Thymus (tissue), 11 donors: ENCODE results near the gene NEURL4. TPM values are rescaled to one million over a fixed set of nuclear protein-coding genes. Genes with fewer than 3 reads are reported as not detected.
"Not testable (repeated sequence)": the region's sequence is repeated elsewhere in the genome, so short reads cannot be mapped to it uniquely, and the experiment has no call there.

ENCODE experiments used
- DNase-seq, 9 donors: peaks; one replicate each; pipeline ENCODE4 v3.0.0-alpha.2; 2013; ENCODE audit warnings: low spot score in 9 of 9, low read depth in 6 of 9, missing footprints in 1 of 9
- H3K27ac ChIP-seq, 2 donors: one replicate each; pipeline ENCODE4 v1.5.1; 2013; ENCODE audit warnings: control low read depth in 1 of 2, low read depth in 1 of 2, low read length in 1 of 2, mild to moderate bottlenecking in 1 of 2, moderate library complexity in 1 of 2
- H3K27me3 ChIP-seq, 2 donors: one replicate each; pipeline ENCODE4 v1.5.1; 2013; ENCODE audit warnings: low read length in 1 of 2; ENCODE audit not compliant: control insufficient read depth in 2 of 2, insufficient read depth in 1 of 2
- H3K36me3 ChIP-seq, 2 donors: one replicate each; pipeline ENCODE4 v1.5.1; 2013; ENCODE audit warnings: low read length in 1 of 2, mild to moderate bottlenecking in 1 of 2, moderate library complexity in 1 of 2; ENCODE audit not compliant: control insufficient read depth in 2 of 2, insufficient read depth in 2 of 2
- H3K4me1 ChIP-seq, 2 donors: one replicate each; pipeline ENCODE4 v1.5.1; 2013; ENCODE audit warnings: low read length in 2 of 2; ENCODE audit not compliant: control insufficient read depth in 2 of 2, insufficient read depth in 2 of 2
- H3K4me3 ChIP-seq, 2 donors: one replicate each; pipeline ENCODE4 v1.5.1; 2013; ENCODE audit warnings: low read length in 2 of 2, control low read depth in 1 of 2, mild to moderate bottlenecking in 1 of 2
- H3K9me3 ChIP-seq, 2 donors: one replicate each; pipeline ENCODE4 v1.5.1; 2013; ENCODE audit warnings: low read length in 1 of 2, mild to moderate bottlenecking in 1 of 2; ENCODE audit not compliant: control insufficient read depth in 2 of 2, insufficient read depth in 1 of 2
- WGBS: extraction: QIAGEN DNeasy Blood & Tissue Kit; methylation state at CpG from one replicate; pipeline ENCODE4 v1.1.7; 2013; 5-methylcytosine and 5-hydroxymethylcytosine counted together
- polyA plus RNA-seq: library from polyadenylated mRNA; stranded (reverse); fragments of 200-250 nt; gene quantifications from one replicate; pipeline ENCODE4 v1.2.3, GENCODE V29; 2013
- total RNA-seq: library from RNA; stranded (reverse); fragments of 120-200 nt; gene quantifications from one replicate; pipeline ENCODE4 v1.2.4, GENCODE V29; 2013
- donor health status: healthy.

Gene NEURL4
- total and polyA plus RNA-seq, 2 donors: 12.3 to 39.6 TPM

DNA sequence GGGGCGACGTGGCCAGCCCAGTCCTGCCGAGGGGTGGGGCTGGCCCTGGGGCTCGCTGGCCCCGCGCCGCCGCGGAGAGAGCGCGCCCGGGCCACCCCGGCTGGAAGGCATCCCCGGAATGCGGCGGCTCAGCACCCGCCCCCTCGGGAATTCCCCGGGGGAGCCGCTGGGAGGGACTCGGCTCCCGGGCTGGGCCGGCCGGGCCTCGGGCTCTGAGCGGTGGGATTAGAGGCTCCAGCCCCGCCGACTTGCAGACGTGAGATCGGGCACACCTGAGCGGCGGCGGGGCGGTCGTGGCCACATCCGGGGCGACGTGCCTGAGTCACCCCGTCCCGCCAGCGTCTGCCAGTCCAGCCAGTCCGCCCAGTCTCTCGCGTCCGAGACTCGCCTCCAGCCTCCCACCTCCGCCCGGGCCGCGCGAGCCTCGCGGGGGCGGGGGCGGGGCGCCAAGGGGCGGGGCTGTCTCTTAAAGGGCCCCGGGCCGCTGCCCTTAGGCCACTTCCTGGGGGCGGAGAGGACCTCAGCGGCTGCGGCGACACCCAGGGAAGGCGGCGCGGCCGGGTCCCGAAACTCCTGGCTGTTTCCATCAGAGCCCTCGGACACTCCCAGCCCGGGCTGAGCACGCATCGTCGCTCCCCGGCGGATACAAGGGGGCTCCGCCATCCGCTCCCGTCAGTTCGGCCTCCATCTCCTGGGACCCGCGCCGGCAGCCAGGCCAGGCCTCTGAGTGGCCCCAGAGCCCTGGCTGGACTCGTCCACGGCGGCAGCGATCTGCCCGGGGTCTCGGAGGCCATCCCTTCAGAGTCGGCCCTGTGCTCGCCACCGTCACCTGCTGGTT is 22.7 kb upstream of the NEURL4 start, which contains the start of gene KCTD11:
TSS of gene KCTD11 (plus strand) at position 498 of the 838 bp plus-strand sequence.
- peak in 1 of 9 donors; percentile 72 for DNase-seq
- H3K4me1 ChIP-seq: peaks cover 11 to 30% of the 10 kb centered on the region in 2 donors

DNA sequence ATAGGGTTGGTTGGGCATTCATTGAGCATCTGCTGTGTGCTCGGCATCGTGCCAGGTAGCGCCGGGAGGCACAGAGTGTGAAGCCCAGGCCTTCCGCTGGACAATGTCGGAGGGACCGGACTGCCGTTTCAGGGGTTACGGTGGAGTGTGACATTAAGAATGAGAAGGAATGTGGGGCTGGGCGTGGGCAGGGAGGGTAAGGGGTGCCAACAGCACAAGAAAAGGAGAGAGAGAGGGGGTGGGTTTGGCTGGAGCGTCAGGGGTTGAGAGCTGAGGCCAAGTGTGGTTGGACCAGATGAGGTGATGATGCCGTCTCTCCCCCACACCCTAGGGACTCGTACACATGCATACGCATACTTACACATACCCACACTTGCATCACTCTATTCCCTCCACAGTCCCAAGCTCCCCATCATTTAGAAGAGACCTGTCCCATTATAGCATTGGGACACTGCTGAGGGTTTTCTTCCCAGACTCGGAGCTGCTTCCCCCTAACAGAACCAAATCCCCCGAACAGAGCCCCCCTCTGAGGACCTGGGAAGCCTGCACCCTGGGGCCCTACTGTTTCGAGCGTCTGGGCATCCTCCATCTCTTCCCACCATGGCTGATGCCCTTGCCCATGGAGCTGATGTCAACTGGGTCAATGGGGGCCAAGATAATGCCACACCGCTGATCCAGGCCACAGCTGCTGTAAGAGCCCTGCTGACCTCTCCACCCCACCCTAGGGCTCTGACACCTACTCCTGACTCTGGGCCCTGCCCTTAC is 19.5 kb upstream of the NEURL4 start:
- WGBS: 91% methylated on average over 19 of the region's 19 CpGs
- Histone ChIP-seq H3K27ac (no peak overlapping the region), H3K4me1 (peaks cover 11 to 21% of the 10 kb centered on the region in 2 donors), H3K27me3 (no peaks in the 10 kb centered on the region), H3K9me3 (no peaks in the 10 kb centered on the region), H3K4me3 (no peak overlapping the region), H3K36me3 (peaks cover 56 to 73% of the 10 kb centered on the region in 2 donors)
- DNase-seq: no peak

More for the DNA sequence above, 22.7 kb upstream of the NEURL4 start, which contains the start of gene KCTD11:
- H3K27me3 ChIP-seq: peaks cover 0 to 9% of the 10 kb centered on the region in 2 donors
- peak within 1 kb of the TSS; percentile 46 to 62 for H3K4me3 ChIP-seq
- no peaks in the 10 kb centered on the region for H3K9me3 ChIP-seq
- H3K27ac ChIP-seq: peak within 1 kb of the TSS; percentile 63 to 83
- 10% methylated on average over 91 of the region's 91 CpGs for WGBS
- H3K36me3 ChIP-seq: peaks cover 33 to 41% of the 10 kb centered on the region in 2 donors

DNA sequence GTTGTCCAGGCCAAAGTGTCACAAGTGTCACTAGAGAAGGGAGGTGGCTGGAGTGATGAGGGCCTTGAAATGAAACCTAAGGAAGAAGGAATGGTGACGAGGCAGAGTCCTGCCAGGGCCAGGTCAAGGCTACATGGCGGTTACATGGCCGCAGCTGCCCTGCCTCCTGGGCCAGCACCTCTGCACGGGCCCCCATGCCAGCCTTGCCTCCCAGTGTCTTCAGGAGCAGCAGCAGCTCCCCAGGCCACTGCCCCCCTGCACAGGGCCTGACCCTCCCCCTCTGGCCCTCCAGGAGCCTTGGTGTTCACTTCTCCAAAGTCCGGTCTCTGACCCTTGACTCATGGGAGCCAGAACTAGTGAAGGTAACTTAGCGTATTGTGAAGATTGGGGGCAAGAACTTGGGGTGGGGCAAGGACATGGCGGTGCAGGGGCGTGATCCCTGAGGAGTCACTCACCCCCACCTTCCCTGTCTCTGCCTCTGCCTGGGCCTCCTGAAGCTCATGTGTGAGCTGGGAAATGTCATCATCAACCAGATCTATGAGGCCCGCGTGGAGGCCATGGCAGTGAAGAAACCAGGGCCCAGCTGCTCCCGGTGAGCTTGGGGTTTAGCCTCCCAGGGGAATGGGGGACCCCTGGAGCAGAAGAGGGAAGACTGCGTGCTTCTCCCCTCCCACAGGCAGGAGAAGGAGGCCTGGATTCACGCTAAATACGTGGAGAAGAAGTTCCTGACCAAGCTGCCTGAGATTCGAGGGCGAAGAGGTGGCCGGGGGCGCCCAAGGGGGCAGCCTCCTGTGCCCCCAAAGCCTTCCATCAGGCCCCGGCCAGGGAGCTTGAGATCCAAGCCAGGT is 18.7 kb upstream of the NEURL4 start:
- WGBS: 91% methylated on average over 19 of the region's 19 CpGs
- no peak overlapping the region for H3K27ac ChIP-seq
- no peaks in the 10 kb centered on the region for H3K9me3 ChIP-seq
- peaks cover 11 to 23% of the 10 kb centered on the region in 2 donors for H3K4me1 ChIP-seq
- no peak overlapping the region for H3K4me3 ChIP-seq
- peaks cover 64 to 81% of the 10 kb centered on the region in 2 donors for H3K36me3 ChIP-seq
- DNase-seq: no peak
- no peaks in the 10 kb centered on the region for H3K27me3 ChIP-seq

DNA sequence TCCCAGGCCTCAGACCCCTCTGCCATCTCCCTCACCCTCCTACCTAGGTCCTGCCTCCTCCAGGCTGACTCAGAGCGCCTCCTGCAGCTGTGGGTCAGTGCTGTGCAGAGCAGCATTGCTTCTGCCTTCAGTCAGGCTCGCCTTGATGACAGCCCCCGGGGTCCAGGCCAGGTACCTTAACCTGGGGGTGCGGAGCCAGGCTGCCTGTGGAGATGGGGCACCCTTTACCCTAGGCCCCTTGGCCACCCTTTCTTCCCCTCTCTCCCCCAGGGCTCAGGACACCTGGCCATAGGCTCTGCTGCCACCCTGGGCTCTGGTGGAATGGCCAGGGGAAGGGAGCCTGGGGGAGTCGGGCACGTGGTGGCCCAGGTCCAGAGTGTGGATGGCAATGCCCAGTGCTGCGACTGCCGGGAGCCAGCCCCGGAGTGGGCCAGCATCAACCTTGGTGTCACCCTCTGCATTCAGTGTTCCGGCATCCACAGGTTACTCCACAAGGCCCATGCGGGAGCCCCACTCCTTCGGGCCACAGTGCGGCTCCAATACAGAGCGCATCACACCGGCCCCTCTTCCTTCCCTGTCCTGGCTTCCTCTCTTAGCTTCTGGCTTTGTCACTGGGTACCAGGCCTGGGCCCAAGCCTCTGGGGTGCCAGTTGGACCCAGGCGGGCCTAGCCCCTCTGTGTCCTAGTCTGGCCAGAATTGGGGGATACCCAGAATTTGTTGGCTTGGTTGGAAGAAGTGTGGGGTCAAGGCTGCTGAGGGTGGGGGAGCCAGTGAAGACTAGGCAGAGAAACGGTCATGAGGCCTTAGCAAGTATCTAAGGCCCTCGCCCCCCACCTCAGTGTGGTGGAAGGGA is 17.9 kb upstream of the NEURL4 start:
- no peaks in the 10 kb centered on the region for H3K27me3 ChIP-seq
- peaks cover 70 to 84% of the 10 kb centered on the region in 2 donors for H3K36me3 ChIP-seq
- 97% methylated on average over 18 of the region's 18 CpGs for WGBS
- no peak overlapping the region for H3K27ac ChIP-seq
- no peaks in the 10 kb centered on the region for H3K9me3 ChIP-seq
- DNase-seq: no peak
- H3K4me3 ChIP-seq: no peak overlapping the region
- peaks cover 6 to 14% of the 10 kb centered on the region in 2 donors for H3K4me1 ChIP-seq

DNA sequence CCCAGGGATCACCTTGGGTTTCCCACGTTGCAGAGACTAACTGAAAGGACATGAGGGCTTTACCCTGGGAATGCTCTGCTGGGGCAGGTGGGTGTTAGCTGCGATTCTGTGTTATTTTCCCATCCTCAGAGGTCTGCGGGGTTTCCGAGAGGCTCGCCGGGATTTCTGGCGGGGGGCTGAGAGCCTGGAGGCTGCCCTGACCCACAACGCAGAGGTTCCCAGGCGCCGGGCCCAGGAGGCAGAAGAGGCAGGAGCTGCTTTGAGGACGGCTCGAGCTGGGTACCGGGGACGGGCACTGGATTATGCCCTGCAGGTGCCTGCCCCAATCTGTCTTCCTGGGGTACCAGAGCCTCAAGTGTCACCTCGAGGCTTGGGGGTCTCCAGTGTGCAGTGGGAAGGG is 14.1 kb upstream of the NEURL4 start:
- H3K4me1 ChIP-seq: peaks cover 0 to 9% of the 10 kb centered on the region in 2 donors
- no peaks in the 10 kb centered on the region for H3K27me3 ChIP-seq
- WGBS: 94% methylated on average over 15 of the region's 15 CpGs
- DNase-seq: no peak
- H3K36me3 ChIP-seq: peaks cover 76 to 96% of the 10 kb centered on the region in 2 donors
- no peaks in the 10 kb centered on the region for H3K9me3 ChIP-seq
- no peak overlapping the region for H3K27ac ChIP-seq
- H3K4me3 ChIP-seq: no peak overlapping the region

DNA sequence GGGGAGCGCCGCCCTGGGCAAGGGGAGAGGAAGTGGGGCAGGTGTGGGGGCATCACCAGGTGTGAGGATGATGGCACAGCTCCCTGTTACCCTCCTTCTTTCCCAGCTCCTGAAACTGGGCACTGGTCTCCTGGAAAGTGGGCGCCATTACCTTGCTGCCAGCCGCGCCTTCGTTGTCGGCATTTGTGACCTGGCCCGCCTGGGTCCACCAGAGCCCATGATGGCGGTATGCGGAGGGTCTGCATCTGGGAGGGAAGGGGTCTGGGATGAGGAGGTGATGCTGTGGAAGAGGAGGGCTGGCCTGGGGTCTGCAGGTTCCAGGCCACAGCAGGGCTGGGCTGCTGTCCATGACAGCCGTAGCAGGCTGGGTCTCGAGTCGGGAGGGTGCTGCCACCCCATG is 12.7 kb upstream of the NEURL4 start:
- 97% methylated on average over 13 of the region's 13 CpGs for WGBS
- Histone ChIP-seq H3K4me1 (peaks cover 0 to 20% of the 10 kb centered on the region in 2 donors), H3K4me3 (no peak overlapping the region), H3K36me3 (peaks cover 67 to 82% of the 10 kb centered on the region in 2 donors), H3K9me3 (no peaks in the 10 kb centered on the region), H3K27ac (no peak overlapping the region), H3K27me3 (no peaks in the 10 kb centered on the region)
- no peak for DNase-seq

DNA sequence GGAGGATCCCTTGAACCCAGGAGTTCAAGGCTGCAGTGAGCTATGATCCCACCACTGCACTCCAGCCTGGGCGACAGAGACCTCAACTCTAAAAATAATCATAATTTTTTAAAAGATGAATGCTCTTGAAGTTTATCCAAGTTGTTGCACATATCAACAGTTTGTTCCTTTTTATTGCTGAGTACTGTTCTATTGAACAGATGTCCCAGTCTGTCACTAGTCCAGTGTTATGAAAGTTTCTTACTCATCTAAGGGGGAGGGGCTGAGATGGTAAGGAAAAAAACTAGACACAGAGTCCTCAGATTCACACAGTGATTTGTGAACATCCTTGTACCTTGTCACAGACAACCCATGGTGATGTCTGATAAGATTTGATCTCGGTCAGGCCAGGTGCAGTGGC is 11.0 kb upstream of the NEURL4 start:
- WGBS: 94% methylated on average over 2 of the region's 2 CpGs
- DNase-seq: no peak
- H3K4me3 ChIP-seq: no peak overlapping the region
- H3K27me3 ChIP-seq: no peaks in the 10 kb centered on the region
- H3K27ac ChIP-seq: no peak overlapping the region
- H3K36me3 ChIP-seq: peaks cover 54 to 66% of the 10 kb centered on the region in 2 donors
- H3K4me1 ChIP-seq: peaks cover 9 to 34% of the 10 kb centered on the region in 2 donors
- H3K9me3 ChIP-seq: no peaks in the 10 kb centered on the region

DNA sequence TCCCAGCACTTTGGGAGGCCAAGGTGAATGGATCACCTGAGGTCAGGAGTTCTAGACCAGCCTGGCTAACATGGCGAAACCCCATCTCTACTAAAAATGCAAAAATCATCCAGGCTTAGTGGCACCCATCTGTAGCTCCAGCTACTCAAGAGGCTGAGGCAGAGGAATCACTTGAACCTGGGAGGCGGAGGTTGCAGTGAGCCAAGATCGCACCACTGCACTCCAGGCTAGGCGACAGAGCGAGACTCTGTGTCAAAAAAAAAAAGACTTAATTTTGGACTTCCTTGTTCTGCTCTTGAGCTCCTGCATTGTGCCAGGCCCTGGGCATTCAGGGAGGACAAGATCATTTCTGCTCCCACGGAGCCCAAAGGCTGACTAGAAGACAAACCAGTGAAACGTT is 8.5 kb upstream of the NEURL4 start:
- Histone ChIP-seq H3K4me3 (peak overlapping the region; percentile 78 to 98), H3K36me3 (peaks cover 36 to 40% of the 10 kb centered on the region in 2 donors), H3K27ac (peak overlapping the region in 1 of 2 donors; percentile 93), H3K4me1 (peaks cover 12 to 51% of the 10 kb centered on the region in 2 donors)
- DNase-seq, H3K9me3 ChIP-seq, H3K27me3 ChIP-seq: not testable (repeated sequence)
- WGBS: 42% methylated on average over 7 of the region's 7 CpGs
